ENCODE data around the gene TOM1L1.

Gene TOM1L1

GRCh38 chr17:55002458-55002857 is 101.8 kb downstream of the TOM1L1 start:
- H3K4me3 ChIP-seq (replicated peaks; ENCODE audit: low read depth, low read length), result no peak overlapping the region
- TF ChIP-seq CTCF (IDR thresholded peaks at IDR 0.05; ENCODE audit: low read length, missing control alignments), result no peak
- no peak for DNase-seq (ENCODE audit: low read depth)

- no peak overlapping the region for H3K4me3 ChIP-seq (replicated peaks; ENCODE audit: low read depth, low read length)
- DNase-seq (ENCODE audit: low read depth), result no peak
- no peak for TF ChIP-seq CTCF (IDR thresholded peaks at IDR 0.05; ENCODE audit: low read length, missing control alignments)
These were observed 103.8 kb downstream of the TOM1L1 start for GRCh38 chr17:55004484-55004883.

- H3K4me3 ChIP-seq (replicated peaks; ENCODE audit: low read depth, low read length), result no peak overlapping the region
- DNase-seq (ENCODE audit: low read depth), result peak; percentile 34
- TF ChIP-seq CTCF (IDR thresholded peaks at IDR 0.05; ENCODE audit: low read length, missing control alignments), result peak; percentile 54
These were observed 104.9 kb downstream of the TOM1L1 start for GRCh38 chr17:55005520-55005919.

Measured in fibroblast of pulmonary artery (primary cell).